Measurements from ENCODE around the gene CLDN6.

DNA sequence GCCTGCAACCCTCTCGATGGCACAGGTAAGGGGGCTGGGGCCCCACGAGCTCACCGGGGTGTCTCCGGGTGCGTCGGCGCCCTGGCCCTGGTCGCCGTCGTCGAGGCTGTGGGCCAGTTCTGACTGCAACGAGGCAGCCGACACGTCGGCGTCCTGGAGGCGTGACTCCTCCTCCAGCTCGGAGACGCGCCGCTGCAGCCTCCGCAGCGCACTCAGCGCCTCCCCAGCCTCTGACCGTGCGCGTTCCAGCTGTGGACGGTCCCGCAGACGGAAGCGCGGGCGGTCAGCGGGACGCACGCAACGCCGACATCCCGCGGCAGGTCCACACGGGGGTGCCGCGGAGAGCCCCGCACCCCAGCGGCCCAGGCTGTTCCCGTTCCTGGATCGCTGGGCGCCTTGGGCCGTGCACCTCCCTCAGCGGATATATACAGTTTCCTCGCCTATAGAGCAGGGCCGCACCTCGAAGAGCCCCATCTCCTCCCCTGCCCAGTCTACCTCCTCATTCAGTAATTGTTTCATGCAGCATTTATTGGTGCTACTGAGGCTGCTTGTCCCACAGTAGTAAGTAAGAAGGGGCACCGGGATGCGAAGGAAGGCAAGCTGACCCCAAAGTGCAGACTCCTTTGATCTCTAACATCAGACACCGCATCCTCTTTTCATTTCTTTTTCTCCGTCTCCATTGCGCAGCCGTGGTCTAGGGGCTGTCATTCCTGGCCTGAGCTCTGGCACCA is 11.7 kb upstream of the CLDN6 start:
- TF ChIP-seq EZH2 (IDR thresholded peaks at IDR 0.05; ENCODE audit: insufficient read depth, poor library complexity, severe bottlenecking) (no peak), EZH2phosphoT487 (IDR thresholded peaks at IDR 0.05; ENCODE audit: insufficient read depth, low read depth) (no peak)
